Fibroblast of mammary gland (primary cell): ENCODE results near the gene UVRAG.

Experiments used
- DNase-seq: peaks from one replicate; pipeline ENCODE4 v3.0.0-alpha.2; 2010; ENCODE audit warnings: low read depth
- H3K4me3 ChIP-seq: 2 replicates; pipeline ENCODE4 v1.5.1; 2011; ENCODE audit warnings: low read depth, mild to moderate bottlenecking, low read length, moderate library complexity; ENCODE audit not compliant: control insufficient read depth
- TF ChIP-seq, protein P1 (sequence below): conservative IDR thresholded peaks from 2 replicates; pipeline ENCODE4 v1.5.1; 2011; ENCODE audit warnings: low read depth, low read length, inconsistent platforms; ENCODE audit not compliant: control insufficient read depth, insufficient read depth

The UVRAG gene

DNA sequence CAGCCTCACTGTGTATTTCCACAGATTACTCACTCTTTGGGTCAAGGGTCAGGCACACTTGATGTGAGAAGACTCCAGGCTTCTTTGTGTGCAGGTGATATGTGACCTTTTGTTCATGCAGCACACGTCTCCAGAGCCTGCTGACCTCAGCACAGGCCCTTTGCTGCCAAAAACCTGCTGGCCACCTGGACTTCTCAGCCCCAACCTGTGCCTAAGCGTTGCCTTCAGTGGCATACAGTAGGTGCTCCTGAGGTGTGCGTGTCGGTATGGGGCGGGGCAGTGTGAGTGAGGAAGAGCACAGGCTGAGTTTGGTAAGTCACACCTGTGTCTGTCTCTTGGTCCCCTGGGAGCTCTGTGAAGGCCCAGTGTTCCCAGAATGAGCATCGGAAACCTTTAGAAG lies 333.2 kb downstream of the UVRAG start:
- TF ChIP-seq, protein P1, sequence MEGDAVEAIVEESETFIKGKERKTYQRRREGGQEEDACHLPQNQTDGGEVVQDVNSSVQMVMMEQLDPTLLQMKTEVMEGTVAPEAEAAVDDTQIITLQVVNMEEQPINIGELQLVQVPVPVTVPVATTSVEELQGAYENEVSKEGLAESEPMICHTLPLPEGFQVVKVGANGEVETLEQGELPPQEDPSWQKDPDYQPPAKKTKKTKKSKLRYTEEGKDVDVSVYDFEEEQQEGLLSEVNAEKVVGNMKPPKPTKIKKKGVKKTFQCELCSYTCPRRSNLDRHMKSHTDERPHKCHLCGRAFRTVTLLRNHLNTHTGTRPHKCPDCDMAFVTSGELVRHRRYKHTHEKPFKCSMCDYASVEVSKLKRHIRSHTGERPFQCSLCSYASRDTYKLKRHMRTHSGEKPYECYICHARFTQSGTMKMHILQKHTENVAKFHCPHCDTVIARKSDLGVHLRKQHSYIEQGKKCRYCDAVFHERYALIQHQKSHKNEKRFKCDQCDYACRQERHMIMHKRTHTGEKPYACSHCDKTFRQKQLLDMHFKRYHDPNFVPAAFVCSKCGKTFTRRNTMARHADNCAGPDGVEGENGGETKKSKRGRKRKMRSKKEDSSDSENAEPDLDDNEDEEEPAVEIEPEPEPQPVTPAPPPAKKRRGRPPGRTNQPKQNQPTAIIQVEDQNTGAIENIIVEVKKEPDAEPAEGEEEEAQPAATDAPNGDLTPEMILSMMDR = no peak
- no peak overlapping the region for H3K4me3 ChIP-seq
- no peak for DNase-seq

DNA sequence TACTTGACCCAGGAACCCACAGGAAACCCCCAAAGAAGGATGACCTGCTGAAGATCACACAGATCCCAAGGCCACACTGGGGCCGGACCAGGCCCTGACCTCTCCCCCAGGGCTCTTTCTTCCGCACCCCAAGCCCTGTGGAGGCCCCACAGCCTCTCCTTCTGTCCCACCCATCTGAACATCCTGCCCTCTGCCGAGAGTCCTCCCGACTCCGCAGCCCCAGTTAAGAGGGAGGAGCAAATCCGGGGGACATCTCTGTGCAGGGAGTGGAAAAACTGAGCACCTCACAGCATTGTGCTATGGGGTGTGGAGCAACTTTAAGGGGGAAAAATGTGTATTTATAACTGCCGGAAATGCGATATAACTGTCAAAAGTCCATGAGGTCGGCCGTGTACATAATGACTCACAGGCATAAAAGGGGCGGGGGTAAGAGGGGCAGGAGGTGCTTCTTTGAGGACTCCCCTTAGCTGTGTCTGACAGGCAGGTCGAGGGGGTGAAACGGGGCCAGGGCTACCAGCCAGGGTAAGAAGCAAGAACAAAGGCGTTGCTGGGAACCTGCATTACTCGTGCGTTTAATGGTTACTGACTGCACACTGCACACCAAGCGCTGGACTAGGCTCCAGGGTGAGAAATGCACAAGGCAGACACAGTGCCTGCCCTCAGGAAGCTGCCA lies 334.1 kb downstream of the UVRAG start:
- no peak for DNase-seq
- TF ChIP-seq, protein P1 = no peak
- H3K4me3 ChIP-seq = no peak overlapping the region

DNA sequence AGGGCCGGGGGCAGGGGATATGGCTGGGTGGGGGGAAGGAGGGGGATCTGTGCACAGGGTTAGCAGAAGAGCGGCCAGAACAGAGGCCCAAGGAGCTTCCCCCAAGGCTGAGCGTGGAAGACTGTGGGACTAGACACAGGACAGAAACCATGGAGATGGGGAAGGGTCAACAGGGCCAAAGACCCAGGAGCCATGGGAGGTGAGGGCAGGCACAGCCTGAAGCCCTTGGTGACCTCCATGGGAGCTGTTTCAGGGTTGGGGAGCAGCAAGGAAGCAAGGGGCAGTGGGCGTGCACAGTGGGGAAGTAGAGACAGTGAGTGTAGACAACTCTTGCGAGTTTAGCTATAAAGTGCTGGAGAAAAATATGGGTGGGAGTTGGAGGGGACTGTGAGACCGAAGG lies 334.7 kb downstream of the UVRAG start:
- DNase-seq = no peak
- TF ChIP-seq, protein P1 = no peak
- no peak overlapping the region for H3K4me3 ChIP-seq

DNA sequence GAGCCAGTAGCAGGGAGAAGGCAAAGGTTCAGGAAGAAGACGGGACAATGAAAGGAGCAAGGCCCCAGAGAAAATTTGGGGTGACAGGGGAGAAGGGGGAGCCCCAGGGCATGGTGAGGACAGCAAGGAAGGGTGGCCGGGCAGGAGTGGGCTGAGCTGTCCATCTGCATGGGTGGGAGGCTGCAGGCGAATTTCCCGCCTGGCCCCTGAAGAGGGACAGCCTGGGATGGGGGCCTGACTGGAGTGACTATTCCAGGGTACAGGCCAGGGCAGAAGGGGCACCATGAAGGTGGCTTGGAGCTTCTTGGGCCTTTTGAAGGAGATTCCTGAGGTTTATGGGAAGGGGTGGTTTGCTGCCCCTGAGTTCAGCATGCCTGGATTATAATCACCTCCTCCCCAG lies 335.1 kb downstream of the UVRAG start:
- DNase-seq = no peak
- TF ChIP-seq, protein P1 = no peak
- no peak overlapping the region for H3K4me3 ChIP-seq

DNA sequence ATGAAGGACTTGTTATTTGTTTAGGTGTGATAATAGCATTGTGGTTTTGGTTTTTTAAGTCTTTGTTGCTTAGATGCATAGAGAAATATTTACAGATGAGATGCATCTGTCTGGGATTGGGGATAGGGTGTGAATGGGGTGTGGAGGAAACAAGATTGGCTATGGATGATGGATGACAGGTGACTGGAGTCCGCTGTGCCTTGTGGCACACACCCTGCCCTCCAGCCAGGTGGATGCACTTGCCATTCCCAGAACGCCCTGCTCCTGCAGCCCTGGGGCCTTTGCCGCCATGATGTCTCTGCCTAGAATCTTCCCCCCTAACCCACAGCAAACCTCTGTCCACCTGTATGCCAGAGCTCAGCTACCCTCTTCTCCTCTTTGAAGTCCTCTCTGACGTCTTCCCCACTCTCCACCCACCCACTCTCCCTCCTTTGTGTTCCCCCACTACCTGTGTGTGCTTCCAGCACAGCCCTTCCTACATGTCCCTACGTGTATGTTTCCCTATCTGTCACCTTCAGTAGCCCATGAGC lies 336.6 kb downstream of the UVRAG start:
- no peak overlapping the region for H3K4me3 ChIP-seq
- TF ChIP-seq, protein P1 = no peak
- no peak for DNase-seq

DNA sequence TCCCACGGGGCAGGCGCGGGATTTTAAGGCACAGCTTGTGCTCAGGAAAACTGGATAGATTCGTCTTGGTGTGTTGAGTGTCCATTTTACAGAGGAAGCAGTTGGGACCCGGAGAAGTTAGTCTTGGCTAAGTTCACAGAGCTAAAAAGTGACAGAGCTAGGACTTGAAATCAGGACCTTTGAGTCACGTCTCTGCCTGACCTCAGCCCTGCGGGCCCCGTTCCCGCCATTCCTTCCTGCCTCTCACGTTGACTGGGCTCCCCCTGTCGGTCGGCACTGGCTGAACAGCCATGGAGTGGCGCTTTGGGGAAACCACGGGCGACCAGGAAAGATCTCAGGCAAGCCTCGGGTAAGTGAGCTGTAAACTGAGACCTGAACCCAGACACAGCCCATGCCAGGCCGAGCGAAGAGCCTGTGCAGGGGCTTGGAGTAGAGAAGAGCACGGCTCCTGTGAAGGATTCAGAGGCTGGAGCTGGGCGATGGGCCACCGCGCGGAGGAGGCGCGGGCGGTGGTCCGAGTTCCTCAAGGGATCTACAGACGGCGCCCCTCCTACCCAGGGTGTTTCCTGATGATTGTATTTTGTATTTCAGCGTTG lies 337.2 kb downstream of the UVRAG start:
- peak; percentile 84 for DNase-seq
- TF ChIP-seq, protein P1 = peak; percentile 97
- H3K4me3 ChIP-seq = peak overlapping the region; percentile 51
